HG03280 (cell line): ENCODE measurements around the gene OTULIN.

Source experiments
- ATAC-seq: cut with Tn5 transposase; IDR thresholded peaks from one replicate; pipeline ENCODE4 v1.9.1; 2021; ENCODE audit warnings: mild to moderate bottlenecking, moderate library complexity; ENCODE audit not compliant: unreplicated experiment

Gene OTULIN

DNA sequence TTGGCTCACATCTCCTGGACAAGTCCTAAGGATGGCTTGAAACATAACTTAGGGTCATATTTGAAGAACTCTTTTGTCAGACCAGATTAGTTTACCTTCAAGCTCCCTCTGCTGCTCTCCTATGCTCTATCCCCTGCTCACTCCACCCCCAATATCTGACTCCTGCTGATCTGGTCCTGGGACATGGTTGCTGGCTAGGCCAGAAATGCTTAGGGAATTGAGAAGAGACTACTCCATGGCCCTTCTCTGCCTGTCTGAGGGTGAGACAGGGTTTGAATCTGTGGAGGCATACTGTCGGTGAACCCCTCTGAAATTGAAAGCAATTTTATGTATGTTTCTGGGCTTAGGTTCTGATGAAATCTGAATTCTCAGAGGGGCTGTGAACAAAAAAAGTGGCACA is 3.3 kb downstream of the OTULIN start:
- ATAC-seq, result no peak

DNA sequence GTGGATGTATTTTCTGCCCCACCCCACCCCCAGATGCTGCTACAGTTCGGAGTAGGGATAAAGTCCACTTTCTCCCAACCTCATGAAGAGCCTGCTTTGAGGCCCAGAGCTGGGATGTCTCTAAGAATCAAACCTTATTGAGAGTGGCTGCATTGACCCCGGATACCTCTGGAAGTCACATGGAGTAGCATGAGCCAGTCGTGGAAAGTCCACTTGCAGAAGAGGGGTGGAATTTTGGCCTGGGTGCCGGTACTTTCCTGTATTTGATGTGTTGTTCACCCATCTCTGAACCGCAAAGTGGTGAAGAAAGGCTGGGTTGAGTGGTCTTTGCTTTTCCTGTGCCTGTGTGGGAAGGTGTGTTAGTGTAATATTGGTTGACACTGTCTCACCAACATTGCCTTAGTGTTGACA is 3.7 kb downstream of the OTULIN start:
- no peak for ATAC-seq

DNA sequence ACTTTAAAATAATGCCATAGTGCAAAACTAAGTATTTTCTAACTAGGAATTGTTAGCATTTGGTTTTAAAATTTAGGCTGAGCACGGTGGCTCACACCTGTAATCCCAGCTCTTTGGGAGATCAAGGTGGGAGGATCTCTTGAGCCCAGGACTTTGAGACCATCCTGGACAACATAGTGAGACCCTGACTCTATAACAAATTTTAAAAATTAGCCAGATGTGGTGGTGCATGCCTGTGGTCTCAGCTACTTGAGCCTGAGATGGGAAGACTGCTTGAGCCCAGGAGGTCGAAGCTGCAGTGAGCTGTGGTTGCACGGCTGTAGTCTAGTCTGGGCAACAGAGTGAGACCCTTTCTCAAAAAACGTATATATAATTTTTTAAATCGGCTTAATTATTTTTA is 4.9 kb downstream of the OTULIN start:
- no peak for ATAC-seq

DNA sequence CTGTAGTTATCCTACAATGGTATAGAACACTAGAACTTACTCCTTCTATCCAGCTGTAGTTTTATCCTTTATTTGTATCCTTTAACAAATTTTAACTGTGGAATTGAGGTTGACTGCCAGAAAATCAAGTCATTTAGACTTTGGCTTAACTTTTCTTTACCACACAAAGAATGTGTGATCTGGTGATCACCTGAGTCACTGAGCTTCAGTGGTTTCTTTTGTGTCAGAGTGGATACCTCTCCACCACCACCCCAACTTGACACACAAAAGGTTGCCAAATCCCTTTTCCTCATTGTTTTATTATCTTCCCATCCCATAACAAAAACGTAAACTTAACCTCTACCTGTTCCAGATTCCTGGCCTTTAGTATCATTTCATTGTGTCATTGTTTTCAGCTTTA is 5.5 kb downstream of the OTULIN start:
- ATAC-seq, result no peak

DNA sequence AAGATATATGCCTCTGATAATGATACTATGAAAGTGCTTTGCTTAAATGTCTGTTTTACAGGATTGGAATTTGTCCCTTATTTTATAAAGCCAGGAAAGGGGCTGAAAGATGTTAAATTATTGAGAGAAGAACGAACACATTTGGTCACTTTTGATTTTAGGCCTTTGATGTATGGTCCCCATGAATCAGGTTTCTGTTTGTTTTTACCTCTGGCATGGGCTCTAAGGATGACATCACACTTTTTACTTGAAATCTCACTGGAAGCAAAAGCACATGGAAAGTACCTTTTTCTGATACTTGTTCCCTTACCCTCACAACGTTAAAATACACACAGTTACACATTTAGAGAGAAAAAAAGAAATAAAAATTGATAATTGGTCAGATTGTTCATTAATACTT is 6.9 kb downstream of the OTULIN start:
- ATAC-seq, result no peak

DNA sequence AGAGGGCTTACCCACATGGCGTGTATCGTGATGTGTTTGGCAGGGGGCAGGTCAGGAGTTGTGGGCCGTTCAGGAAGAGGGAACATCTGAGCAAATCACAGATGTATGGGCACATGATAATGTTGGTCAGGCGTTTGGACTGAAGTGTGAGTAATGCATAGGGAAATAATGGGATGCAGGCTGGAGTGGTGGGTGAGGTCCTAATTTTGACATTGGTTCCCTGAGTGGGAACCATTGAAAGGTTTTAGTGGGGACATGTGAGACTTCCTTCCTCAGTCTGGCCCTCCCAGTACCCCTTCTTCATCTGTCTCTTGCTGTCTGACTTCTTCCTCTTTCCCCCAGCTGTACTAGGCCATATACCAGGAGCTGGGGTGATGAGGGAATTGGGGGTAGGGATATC is 7.6 kb downstream of the OTULIN start:
- ATAC-seq, result no peak

DNA sequence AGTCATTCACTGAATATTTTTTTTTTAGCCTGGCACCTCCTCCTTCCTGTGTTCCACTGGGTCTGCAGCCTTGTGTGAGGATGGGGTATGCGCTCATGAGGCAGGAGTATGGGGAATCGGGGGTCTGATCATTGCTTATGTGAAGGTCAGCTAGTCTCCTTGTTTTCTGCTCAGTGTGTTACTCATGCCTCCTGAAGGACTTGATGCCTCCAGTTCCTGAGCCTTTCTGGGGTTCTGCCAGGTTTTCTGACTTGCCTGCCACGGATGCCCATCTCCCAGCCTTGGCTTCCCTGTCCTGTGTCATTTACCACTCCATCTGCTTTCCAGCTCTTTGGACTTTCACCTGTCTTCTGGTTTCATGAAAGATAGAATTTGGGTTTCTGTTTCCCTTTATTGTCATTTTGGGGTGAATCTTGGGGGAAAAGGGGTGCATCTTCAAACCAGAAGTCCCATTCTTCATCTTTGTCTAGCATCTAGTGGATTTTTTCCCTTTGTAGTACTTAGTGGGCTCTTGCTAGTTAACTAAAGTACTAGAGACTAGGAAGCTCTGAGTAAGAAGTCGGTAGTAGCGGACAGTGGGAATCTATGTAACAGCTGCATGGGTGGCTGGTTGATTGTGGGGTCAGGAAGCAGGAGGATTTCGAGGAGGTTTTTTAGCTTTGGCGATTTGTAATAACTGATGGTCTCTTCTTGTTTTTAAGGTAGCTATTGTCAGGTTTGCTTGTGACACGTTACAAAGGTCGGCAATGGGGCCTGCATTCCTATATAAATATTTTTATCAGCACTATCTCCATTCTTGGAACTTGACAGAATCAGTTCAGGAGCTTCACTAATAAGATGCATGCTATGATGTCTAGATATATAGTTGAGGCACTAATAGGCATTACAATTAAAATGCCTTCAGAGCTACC is 8.2 kb downstream of the OTULIN start:
- ATAC-seq, result no peak

DNA sequence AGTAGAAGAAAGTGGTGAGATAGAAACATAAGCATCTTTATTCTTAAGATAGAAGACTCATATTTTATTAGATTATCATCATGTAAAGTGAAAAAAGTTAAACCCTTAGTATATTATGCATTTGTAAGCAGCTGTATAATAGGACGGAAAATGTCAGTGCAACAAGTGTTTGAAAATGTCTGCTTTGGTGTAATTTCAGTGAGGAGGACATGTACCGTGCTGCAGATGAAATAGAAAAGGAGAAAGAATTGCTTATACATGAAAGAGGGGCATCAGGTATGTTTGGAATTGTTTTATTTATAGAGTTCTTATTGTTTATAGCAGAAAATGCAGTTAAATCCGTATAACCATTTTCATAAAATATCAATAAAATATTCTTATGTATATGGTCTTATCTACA is 8.9 kb downstream of the OTULIN start:
- no peak for ATAC-seq

DNA sequence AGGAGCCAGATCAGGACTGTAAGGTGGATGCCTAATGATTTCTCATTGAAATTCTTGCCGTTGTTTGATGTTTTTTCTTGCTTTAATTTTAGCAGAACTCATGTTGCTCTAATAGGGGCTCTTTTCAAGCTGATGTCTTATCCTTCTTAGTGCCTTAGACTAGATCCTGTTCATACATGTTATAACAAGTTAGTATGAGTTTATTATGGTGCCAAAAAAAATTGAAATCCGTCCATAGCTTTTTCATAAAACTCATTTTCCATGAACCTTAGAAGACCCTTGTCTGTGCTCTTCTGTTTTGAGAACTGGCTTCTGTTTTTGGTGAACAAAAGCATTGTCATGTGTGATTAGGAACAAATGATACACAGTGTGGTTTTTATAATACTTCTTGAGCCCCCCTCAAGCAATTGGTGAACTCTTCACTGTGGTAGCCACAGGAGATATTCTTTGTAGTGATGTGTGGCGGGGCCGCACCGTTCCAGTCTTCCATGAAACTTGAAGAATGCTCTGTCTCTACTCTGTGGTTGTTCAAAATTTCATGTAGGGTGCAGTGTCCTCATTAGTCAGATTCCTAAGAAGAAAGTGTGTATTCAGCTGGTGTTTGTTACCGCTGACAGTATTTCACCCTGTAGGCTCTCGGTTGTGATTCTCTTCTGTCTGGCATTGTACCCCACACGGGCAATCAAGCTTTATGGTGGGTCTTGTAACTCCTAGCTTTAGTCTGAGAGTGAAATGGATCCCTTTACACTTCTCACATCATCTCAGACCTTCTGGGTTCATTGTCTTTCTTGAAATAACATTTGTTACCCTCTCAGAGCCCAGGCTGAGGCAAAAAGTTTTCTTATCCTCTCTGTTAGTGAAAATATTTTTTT is 10.7 kb downstream of the OTULIN start:
- no peak for ATAC-seq

DNA sequence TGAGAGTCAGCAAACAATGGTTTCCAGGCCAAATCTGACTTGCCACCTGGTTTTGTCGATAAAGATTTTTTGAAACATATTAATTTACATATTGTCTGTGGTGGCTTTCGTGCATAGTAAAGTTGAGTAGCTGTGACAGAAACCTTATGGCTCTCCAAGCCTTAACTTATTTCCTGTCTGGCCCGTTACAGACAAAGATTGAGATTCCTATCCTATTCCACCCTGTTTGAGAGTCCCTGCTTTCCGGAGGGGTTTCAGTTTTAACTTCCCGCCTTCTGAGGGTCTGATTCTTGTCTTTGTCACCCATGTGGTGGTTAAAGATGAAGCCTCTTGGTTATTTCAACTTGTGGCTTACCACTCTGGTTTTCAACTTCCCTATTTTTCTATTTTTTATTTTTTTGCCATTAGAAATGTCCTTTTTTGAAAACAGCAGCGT is 11.4 kb downstream of the OTULIN start:
- peak; percentile 46 for ATAC-seq

DNA sequence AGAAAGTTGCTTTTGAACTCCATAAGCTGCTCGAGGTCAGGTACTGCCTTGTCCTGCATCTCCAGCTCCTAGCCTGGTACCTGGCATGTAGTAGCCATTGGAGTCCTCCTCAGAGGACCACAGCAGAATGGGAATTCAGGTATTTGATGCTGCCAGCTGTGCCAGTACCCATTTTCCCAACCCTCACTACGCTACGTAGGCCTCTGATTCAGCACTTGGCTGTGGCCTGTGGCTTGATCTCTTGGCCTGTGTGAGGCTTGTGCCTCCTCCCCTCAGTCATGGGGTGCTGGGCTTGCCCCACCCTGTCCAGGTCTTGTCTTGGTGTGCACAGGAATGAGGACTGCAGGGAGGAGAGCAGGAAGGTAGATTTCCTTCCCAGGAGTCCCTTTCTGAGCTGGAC is 11.8 kb downstream of the OTULIN start:
- peak; percentile 32 for ATAC-seq

DNA sequence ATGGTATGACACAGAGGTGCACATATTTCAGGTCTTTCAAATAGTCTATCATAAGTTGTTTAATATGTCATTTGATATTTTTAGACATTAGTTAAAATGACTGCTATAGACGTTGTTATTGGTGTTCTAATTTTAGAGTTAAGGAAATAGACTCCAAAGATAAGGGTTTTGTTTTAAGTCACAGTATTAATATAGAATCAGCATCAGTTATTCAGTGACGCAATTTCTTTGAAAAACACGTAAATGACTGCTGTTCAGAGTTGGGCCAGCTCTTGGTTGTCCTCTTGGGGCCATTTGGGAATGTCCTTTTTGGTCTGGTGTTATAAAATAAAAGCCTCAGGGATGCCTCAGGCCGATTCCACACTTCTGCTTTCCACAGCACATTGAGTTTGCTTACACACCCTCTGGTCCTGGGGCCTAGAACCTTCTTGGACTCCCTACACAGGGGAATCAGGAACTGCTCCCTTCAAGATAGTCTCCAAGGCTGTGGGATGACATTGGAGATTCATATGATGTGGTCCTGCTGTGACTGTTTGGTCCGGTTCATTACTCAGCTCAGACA is 14.3 kb downstream of the OTULIN start:
- no peak for ATAC-seq

DNA sequence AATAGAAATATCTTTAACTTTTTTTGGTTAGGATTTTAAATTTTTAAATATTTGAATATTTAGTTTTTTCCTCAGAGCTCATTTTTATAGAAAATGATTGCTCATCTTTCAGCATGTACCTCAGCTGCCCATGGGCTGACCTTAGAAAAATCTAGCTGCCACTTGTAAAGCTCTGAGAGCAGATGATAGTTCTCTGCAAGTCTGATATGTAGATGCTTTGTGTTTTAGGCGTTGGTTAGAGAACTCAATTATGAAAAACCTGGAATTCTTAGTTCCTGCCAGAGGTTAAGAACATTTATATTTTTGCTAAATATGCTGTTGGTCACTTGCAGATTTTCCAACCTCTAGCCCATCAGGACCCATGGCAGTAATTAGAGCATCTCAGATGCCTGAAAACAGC is 15.1 kb downstream of the OTULIN start:
- no peak for ATAC-seq

DNA sequence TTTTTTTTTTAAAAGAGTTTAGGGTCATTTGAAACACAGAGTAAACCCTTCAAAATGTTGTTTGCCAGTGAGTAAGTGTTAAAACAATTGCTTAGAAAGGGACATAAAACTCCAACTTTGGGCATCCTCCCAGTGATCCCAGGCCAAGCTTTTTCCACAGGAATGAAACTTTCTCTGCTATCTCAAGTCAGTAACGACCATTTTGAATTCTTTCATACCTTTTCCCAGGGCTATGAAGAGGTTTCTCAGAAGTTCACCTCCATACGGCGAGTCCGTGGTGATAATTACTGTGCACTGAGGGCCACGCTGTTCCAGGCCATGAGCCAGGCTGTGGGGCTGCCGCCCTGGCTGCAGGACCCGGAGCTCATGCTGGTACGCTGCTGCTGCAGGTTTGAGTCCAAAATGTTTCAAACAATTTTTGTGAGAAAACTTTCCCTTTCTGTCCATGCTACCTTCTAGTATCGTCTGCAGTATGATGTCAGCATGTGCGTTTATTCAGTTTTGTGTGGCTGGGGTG is 16.8 kb downstream of the OTULIN start:
- no peak for ATAC-seq

DNA sequence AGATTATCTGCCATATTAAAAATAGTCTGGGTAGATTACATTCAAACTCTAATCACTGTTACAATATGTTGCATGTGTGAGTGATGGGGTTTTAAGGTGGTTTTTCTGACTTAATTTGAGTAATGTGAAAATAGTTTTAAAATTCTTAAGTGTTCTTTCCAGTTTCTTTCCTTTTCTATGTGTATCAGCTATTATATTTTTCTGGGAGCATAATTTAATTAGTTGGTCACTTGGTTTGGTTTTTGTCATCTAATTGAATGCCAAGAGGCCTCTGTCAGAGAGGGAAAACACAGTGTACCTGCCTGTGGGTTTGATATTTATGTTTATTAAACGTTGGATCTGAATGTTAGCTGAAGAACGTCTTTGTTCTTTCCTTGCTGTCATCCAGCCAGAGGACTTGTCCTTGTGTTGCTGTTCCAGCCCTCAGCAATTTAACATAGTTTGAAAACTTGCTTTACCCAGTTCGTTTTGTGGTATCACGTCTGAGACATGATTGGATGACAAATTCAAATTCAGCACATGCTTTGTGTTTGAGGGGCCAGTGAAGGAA is 19.5 kb downstream of the OTULIN start:
- ATAC-seq, result no peak

DNA sequence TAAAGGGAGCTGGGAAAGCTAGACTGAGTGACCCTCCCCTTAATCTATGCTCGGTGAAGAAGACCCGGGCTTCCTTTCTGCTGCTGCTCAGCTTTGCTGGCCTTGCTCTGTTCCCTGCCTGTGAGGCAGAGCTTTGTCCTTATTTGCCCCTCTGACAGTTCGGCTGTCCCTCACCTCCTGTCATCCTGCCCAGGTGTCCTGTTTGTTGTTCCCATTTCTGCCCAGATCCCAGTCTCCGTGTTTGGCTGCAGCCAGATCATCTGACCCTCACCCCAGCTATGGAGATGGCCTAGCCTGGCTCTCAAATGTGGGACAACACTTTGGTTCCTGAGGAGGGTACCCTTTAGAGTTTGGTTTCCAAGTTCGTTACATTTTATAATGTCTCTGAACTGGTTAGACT is 20.2 kb downstream of the OTULIN start:
- no peak for ATAC-seq

DNA sequence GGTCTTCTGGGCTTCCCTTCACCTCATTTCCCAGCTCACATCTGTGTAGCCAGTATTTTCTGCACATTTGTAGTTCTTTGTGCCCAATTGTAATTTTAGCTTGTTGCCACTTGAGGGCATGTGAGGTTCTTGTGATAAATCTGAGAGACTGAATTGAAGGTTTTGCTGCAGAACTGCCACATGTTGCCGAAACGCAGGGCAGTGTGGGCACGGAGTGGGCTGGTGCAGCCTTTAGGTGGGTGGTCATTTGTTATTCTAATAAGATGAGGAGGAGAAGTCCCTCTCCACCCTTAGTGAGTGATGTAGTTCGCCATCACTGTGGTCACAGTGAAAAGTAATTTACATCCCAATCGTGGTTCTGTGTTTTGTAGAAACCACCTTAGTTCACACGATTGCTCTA is 21.2 kb downstream of the OTULIN start:
- ATAC-seq, result peak; percentile 86

DNA sequence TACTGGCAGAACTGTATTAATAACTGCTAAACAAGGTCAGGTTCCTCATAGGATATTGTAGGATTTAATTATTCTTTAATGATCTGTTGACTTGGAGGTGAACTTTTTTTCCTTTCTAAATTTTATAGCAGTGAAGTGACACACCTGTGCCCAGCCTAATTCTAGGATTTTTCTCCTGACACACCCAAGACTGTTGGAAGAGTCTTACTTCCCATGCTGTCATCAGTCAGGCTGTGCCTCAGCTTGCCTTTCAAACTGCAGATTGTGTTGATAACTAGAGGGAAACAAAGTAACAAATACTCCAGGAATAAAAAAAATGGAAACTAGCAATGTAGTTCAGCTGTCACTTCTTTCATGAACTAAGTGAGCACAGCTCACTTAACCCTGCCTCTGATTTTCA is 22.0 kb downstream of the OTULIN start:
- no peak for ATAC-seq

DNA sequence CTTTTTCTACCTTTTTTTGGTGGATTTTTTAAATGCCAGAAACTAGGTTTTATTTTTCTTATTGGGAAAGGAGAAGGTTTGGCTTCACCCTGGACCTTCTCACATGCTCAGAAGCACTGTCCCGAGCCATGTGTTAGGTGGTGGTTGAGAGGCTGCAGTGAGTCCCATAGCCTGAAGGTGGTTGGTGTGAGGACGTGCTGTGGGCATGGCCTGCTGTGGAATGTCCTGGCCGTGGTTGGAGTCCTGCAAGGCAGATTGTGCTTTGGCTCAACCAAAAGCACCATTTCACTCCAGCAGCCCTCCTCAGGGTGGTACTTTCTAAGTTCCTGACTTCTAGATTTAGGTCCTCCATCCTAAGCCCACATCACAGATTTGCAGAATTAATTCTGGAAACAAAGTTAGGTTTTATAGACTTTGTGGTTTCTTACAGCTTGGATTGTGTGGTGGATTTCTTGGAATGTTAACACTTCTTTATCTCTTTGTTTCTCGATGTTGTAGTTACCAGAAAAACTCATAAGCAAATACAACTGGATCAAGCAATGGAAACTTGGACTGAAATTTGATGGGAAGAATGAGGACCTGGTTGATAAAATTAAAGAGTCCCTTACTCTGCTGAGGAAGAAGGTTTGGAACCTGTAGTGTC is 22.6 kb downstream of the OTULIN start:
- ATAC-seq, result no peak

DNA sequence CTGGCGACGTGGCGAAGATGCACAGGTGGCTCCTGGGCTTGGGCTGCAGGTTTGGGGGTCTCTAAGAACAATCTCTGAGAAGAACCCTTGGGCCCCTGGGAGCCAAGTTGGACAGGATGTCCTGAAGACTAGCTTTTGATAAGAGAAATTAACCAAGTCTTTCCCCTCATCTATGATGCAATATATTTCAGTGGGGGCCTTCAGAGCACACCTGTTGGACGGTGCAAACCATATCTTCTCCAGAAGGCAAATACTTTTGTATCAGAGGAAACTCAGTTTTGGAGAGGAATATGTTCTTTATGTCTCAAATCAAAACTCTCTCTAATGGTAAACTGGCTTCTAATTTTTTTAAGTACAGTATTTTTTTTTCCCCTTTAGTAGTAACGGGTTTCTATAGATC is 28.6 kb downstream of the OTULIN start:
- no peak for ATAC-seq

DNA sequence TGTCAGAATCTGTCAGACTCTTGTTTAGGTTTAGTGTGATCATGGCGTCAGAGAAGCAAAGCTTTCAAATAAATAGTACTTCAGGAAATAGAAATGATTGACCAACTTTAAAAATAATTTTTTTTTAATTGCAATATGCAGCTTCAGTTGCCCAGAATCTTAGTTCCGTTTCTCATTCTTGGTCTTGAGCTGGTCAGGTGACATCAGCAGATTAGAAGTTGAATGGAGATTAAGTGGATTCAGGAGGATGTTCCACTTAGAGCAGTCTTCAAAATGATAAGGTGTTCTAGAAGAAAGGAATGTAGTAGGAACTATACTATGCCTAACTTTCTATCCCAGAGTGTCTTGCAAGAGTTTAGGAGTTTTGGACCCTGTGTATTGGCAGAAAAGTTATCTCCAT is 30.6 kb downstream of the OTULIN start:
- ATAC-seq, result no peak
